Measurements from ENCODE around the gene PRDM10. TPM values are rescaled to one million over a fixed set of nuclear protein-coding genes. Genes with fewer than 3 reads are reported as not detected.

The PRDM10 gene
- total and polyA plus RNA-seq, 10 donors: 1.6 to 16.2 (median 10.3) TPM

DNA sequence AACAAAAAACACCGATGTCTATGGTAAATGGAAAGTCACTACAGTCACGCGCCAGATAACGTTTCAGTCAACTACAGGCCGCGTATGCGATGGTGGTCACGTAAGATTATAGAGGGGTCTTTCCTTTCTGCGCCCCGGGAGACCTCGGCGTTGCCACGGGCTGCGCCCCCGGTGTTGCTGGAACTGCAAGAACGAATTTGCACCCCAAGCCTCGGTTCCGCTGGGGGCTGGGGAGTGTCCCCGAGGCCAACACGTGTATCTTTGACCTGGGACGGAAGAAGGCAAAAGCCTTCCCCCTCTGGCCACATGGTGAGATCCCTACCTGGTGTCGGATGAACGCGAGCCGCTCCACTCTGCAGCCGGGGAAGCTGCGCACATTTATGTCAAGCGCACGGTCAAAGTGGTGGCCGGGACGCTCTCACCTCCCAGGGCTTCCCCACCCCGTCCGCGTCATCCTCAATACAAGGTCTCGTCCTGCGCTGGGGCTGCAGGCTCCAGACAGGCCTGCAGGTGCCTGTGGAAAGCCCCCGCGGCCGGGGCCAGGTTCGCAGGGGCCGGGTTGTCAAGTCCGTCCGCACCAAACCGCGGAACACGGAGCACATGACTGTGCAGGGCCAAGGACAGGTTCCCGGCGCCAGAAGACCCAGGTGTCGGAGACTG lies 37.8 kb upstream of the PRDM10 start:
- Histone ChIP-seq H3K36me3 (no peaks in the 10 kb centered on the region), H3K27ac (no peak overlapping the region), H3K4me3 (no peak overlapping the region), H3K27me3 (replicated peaks in 1 of 7) (peaks cover 0 to 33% (median 0%) of the 10 kb centered on the region in 7 donors), H3K9me3 (no peaks in the 10 kb centered on the region), H3K4me1 (peaks cover 0 to 21% (median 3%) of the 10 kb centered on the region in 6 donors)
- 91 to 97% (median 93%) methylated on average over 42 to 49 of the region's 49 CpGs for WGBS, 5 donors
- DNase-seq: no peak
- TF ChIP-seq POLR2A (IDR thresholded peaks at IDR 0.05): no peak
- TF ChIP-seq, protein P1, sequence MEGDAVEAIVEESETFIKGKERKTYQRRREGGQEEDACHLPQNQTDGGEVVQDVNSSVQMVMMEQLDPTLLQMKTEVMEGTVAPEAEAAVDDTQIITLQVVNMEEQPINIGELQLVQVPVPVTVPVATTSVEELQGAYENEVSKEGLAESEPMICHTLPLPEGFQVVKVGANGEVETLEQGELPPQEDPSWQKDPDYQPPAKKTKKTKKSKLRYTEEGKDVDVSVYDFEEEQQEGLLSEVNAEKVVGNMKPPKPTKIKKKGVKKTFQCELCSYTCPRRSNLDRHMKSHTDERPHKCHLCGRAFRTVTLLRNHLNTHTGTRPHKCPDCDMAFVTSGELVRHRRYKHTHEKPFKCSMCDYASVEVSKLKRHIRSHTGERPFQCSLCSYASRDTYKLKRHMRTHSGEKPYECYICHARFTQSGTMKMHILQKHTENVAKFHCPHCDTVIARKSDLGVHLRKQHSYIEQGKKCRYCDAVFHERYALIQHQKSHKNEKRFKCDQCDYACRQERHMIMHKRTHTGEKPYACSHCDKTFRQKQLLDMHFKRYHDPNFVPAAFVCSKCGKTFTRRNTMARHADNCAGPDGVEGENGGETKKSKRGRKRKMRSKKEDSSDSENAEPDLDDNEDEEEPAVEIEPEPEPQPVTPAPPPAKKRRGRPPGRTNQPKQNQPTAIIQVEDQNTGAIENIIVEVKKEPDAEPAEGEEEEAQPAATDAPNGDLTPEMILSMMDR (IDR thresholded peaks at IDR 0.05 in 8 of 11, conservative IDR thresholded peaks at IDR 0.05 in 3 of 11): no peak
- TF ChIP-seq POLR2AphosphoS5 (IDR thresholded peaks at IDR 0.05): no peak
- intact Hi-C loops (cut with DNase I; ENCODE audit: low total_unique reads): no loop called here

DNA sequence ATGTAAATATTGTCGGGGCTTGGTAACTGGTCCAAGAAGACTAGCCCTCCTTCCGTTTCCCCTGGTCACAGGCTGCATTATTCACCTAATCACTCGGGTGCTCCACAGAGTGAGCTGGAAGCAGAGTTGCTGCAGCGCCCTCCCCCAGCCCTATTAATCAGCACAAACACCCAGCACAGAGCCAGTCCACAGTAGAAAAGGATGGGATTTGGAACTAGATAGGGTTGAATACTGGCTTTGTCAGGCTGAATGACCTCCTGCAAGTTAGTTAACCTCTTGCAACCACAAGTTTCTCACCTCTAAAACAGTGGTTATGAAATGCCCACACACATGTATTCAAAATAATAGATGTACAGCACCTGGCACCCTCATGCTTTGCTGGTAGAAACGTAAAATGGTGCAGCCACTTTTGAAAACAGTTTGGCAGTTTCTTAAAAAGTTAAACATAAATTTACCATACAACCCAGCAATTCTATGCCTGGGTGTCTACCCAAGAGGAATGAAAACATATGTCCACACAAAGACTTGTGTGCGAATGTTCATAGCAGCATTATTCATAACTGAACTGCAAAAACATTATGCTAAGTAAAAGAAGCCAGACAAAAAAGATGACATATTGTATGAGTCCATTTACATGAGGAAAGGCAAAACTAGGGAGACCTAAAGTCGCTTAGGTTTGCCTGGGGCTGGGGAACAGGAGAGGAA lies 35.4 kb upstream of the PRDM10 start:
- 67 to 74% (median 68%) methylated on average over 7 of the region's 7 CpGs for WGBS, 5 donors
- TF ChIP-seq POLR2AphosphoS5 (IDR thresholded peaks at IDR 0.05) (no peak), POLR2A (IDR thresholded peaks at IDR 0.05) (no peak)
- TF ChIP-seq, protein P1 (IDR thresholded peaks at IDR 0.05 in 8 of 11, conservative IDR thresholded peaks at IDR 0.05 in 3 of 11): no peak
- intact Hi-C loops (cut with DNase I; ENCODE audit: low total_unique reads): no loop called here
- DNase-seq: no peak
- no peaks in the 10 kb centered on the region for H3K9me3 ChIP-seq
- no peaks in the 10 kb centered on the region for H3K36me3 ChIP-seq
- no peak overlapping the region for H3K27ac ChIP-seq
- peaks cover 0 to 14% (median 2%) of the 10 kb centered on the region in 6 donors for H3K4me1 ChIP-seq
- peaks cover 0 to 29% (median 0%) of the 10 kb centered on the region in 7 donors for H3K27me3 ChIP-seq (replicated peaks in 1 of 7)
- H3K4me3 ChIP-seq: no peak overlapping the region

DNA sequence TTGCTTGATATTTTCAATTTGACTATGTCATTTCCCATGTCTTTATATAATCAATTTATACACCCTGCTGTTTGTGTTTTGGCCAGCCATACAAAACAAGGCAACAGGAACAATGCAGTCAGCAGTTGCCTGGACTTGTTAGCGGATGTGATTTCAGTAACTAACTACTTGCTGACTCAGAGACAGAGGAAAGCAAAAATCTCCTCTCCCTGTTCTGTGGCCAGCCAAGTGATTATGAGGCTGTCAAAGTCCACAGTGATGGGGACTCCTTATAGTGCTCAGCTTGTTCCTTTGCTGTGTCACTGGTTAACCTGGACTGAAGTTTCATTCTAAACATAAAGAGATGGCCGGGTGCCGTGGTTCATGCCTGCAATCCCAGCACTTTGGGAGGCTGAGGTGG lies 34.4 kb upstream of the PRDM10 start:
- H3K27ac ChIP-seq: no peak overlapping the region
- no peak for TF ChIP-seq POLR2AphosphoS5 (IDR thresholded peaks at IDR 0.05)
- no peak for TF ChIP-seq POLR2A (IDR thresholded peaks at IDR 0.05)
- TF ChIP-seq, protein P1 (IDR thresholded peaks at IDR 0.05 in 8 of 11, conservative IDR thresholded peaks at IDR 0.05 in 3 of 11): no peak
- H3K27me3 ChIP-seq (replicated peaks in 1 of 7): peaks cover 0 to 20% (median 0%) of the 10 kb centered on the region in 7 donors
- DNase-seq: no peak
- no peaks in the 10 kb centered on the region for H3K36me3 ChIP-seq
- H3K9me3 ChIP-seq: no peaks in the 10 kb centered on the region
- no peak overlapping the region for H3K4me3 ChIP-seq
- intact Hi-C loops (cut with DNase I; ENCODE audit: low total_unique reads): no loop called here
- WGBS, 5 donors: 72 to 85% (median 82%) methylated on average over 3 of the region's 3 CpGs
- peaks cover 0 to 5% (median 0%) of the 10 kb centered on the region in 6 donors for H3K4me1 ChIP-seq

DNA sequence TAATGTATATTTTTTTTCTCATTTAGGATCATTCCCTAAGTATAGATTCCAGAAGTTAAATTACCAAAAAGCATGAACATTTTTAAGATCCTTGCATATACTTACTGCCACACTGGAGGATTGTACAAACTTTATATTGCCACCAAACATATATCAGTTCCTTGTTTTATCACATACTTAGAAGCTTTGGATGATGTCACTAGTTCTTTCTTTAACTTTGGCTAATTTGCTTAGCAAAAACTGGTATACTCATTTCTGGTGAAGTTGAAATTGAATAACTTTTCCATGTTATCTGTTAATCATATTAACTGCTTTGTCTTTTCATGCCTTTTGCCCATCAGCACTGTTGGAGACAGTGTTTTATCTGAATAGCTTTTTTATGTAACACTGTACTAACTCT lies 31.6 kb upstream of the PRDM10 start:
- H3K9me3 ChIP-seq: no peaks in the 10 kb centered on the region

More for the DNA sequence above, 31.6 kb upstream of the PRDM10 start:
- TF ChIP-seq POLR2A (IDR thresholded peaks at IDR 0.05) (no peak), POLR2AphosphoS5 (IDR thresholded peaks at IDR 0.05) (no peak)
- TF ChIP-seq, protein P1 (IDR thresholded peaks at IDR 0.05 in 8 of 11, conservative IDR thresholded peaks at IDR 0.05 in 3 of 11): no peak
- H3K27ac ChIP-seq: no peak overlapping the region
- H3K36me3 ChIP-seq: no peaks in the 10 kb centered on the region
- DNase-seq: no peak
- peaks cover 0 to 24% (median 0%) of the 10 kb centered on the region in 7 donors for H3K27me3 ChIP-seq (replicated peaks in 1 of 7)
- intact Hi-C loops (cut with DNase I; ENCODE audit: low total_unique reads): no loop called here
- no peak overlapping the region for H3K4me3 ChIP-seq
- no peaks in the 10 kb centered on the region for H3K4me1 ChIP-seq
